C1 segment of cervical spinal cord (tissue), 14 donors: ENCODE results near the gene REM2.
"Not testable (repeated sequence)": the region's sequence is repeated elsewhere in the genome, so short reads cannot be mapped to it uniquely, and the experiment has no call there.

Source experiments
- DNase-seq, 14 donors: peaks; one replicate each; lab custom pipeline; 2025; lab: John Stamatoyannopoulos, UW

The REM2 gene

DNA sequence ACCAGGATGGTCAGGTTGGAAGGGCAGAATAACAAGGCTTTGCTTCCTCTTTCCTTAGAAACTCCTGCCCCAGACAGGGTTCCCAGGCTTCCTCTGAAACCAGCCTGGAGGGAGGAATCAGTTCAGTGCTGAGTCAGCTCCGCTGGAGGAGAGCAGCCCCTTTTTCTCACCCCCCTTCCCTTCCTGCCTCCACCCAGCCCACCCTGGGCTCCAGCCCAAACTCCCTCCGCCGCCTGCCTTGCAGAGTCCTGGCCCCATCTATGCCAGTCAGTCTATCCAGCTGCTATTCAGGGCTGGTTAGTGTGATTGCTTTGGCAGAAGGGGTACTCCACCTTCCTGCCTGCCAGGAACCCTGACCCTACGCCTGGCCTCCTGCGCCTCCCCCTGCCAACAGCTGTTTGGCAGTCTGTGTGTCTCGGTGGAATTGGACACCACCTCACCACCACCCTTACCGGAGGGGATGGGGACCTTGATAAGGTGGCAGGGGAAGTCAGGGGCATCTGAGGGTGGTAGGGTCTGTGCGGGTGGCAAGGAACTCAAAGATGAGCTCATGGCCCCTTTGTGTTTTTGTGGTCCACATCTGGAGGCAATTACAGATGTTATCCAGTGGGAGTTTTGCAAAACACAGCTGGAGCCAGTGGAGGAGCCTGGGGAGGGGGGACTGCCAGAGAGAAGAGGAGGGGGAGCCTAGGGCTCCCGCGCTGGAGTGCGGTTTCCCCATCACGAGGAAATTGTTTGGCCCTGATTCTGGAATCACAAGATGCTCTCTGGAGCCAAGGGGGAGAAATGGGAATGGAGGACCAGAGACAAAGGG lies 34.5 kb upstream of the REM2 start:
- peak in 4 of 14 donors; percentile 22 to 57 (median 46) for DNase-seq

DNA sequence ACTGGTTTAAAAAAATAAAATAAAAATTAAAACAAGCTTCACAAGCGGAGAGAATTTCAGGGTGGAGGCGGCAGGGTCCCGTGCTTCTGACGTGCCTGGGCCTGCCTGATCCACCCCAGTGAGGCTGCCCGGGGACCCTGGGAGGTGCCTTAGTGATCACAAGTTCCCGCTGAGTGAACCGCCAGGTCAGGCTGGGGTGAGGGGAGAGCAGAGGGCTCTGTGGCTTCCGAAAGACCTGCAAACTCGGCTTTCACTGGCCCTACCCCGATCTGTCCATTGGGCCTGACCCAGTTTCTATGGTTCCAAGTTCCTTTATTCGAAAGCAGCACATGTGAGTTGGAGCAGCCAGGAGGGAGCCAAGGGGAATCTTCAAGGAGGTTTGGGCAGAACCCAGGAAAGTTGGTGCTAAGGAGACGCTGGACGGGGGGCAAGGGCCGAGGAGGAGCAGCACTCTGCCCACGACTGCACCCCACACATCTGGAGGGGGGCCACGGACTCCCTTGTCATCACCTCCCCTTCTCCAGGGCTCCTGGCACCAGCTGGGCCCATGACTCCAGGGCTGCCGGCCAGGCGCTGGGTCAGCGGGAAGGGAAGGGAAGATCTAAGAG lies 33.7 kb upstream of the REM2 start:
- peak in 8 of 14 donors; percentile 26 to 70 (median 60) for DNase-seq

DNA sequence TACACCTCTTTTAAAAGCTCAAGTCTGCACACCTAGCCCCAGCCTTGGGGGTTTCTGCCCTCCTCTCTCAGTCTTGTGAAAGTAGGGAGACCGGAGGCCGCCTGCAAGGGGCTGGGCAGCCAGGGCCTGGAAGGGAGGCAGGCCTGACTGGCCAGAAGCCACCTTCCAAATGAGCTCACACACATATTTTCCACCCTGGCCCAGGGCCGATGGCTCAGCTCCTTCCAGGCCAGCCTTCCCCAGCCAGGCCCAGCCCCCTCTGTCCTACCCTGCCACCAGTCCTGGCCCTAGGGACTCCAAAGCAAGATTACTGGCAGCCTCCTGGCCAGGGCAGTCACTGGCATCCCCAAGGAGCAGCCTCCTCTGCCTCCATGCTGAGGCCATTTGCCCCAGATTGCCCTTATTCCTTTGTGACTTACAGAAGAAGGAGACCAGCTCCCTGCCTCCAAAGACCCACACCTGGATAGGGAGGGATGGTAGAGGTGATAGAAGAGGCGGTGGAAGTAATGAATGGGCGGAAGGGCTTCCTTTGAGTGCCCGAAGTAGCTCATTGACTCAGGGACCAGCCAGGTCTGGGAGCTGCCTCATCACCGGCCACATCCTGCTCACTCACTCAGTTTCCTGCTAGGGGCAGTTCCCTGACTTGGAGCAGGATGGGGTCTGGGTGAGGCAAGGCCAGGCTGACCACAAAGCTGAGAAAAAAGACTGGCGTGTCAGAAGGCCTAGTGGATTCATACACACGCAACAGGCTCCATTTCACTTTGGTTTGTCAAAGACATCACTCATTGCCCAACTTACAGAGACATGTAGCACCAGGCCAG lies 31.9 kb upstream of the REM2 start:
- DNase-seq: peak in 9 of 14 donors; percentile 18 to 86 (median 55)

DNA sequence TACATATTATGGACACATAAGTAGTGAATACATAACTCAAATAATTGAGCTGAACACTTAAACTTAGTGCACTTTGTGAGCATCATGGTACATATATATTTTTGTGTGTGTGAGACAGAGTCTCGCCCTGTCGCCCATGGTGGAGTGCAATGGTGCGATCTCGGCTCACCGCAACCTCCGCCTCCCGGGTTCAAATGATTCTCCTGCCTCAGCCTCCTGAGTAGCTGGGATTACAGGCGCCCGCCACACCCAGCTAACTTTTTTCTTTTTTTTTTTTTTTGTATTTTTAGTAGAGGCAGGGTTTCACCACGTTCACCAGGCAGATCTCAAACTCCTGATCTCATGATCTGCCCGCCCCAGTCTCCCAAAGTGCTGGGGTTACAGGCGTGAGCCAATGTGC lies 30.8 kb upstream of the REM2 start:
- not testable (repeated sequence) for DNase-seq

DNA sequence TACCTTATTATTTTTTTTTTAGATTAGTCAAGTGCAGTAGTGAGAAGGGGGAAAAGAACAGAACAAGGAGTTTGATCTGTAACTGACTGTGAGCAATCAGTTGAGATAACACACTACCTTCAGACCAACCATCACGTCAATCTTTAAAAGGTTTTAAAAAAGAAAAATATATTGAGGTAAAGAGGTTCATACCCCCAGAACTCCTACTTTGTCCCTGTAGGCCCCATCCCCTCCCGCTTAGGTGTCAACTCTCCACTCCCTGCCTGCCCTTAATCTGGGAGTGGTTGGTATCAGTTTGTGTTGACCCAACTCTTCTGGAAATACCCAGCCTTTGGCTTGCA lies 30.5 kb upstream of the REM2 start:
- DNase-seq: no peak

DNA sequence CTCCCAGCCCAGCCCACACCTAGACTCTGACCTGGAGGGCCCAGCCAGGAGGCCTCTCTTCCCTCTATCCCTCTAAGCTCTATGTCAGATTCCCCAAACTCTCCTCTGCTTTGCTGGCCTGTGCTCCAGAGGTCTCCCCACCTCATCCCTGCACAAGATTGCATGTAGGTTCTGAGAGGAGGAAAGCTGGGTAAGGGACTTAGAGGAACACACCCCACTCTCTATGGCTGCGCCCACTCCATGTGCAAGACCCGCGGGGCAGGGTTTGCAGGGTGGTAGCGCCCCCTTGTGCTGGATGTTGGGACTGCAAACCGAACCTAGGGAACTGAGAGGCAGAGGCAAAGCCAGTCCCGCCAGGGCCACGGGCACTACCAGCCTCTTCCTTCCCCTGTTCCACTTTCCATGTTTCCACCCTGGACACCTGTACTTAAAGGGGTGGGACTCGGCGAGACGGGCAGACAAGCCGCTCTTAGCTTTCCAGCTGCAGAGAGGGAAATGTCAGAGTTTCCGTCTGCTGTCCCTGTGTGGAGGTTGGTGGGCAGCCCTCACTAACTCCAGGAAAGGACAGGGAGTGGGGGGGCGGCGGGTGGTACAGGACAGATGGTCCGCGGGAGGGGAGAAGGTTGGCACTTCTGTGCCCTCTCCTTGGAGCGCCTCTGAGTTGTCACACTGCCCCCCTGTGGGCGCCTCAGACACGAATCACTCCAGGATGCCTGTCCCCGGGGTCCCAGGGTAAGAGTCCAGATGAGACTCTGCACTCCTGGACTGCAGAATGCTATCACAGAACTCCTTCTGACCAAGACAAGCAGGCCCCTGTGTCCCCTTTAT lies 29.9 kb upstream of the REM2 start:
- DNase-seq: peak in 13 of 14 donors; percentile 14 to 88 (median 71)

DNA sequence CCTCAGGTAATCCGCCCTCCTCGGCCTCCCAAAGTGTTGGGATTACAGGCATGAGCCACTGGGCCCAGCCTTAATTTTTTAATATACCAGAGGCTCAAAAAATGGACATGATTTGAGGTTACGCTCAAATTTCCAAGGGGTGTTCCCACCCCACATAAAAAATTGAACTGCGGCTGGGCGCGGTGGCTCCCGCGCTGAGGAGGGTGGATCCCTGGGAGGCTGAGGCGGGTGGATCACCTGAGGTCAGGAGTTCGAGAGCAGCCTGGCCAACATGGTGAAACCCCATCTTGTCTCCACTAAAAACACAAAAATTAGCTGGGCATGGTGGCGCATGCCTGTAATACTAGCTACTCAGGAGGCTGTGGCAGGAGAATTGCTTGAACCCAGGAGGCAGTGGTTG lies 28.7 kb upstream of the REM2 start:
- DNase-seq: not testable (repeated sequence)

DNA sequence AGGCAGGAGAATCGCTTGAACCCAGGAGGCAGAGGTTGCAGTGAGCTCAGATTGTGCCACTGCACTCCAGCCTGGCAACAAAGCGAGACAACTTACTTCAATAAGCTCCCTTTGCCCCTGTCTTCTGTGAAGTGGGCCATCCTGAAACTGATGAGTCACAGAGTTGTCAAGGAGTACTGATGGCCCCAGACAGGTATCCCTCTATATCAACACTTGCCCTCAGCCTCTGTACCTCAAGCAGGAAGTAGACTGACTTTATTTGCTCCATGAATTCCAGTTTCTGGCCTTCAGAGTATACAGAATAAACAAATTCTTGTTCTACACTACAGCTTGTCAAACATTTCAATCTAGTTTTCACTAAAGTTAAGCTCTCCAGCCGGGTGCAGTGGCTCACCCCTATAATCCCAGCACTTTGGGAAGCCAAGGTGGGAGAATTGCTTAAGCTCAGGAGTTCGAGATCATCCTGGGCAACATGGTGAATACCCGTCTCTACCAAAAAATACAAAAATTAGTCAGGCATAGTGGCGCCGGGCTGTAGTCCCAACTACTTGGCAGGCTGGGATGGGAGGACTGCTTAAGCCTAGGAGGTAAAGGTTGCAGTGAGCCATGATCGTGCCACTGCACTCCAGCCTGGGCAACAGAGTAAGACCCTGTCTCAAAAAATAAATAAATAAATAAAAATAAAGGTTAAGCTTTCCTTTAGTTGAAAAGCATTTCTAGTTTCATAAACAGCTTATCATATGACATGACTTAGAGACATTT lies 27.9 kb upstream of the REM2 start:
- no peak for DNase-seq

DNA sequence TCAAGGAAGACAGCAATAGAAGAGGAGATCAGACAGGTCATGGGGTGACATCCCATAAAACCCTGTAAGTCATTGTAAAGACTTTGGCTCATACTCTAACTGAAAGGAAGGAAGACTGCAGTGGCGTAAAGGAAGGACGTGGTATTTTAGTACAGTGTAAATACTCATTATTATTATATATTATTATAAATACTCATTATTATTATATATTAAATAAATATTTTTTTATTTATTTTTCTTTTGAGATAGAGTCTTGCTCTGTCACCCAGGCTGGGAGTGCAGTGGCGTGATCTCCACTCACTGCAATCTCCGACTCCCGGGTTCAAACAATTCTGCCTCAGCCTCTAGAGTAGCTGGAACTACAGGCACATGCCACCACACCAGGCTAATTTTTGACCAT lies 26.6 kb upstream of the REM2 start:
- DNase-seq: no peak

DNA sequence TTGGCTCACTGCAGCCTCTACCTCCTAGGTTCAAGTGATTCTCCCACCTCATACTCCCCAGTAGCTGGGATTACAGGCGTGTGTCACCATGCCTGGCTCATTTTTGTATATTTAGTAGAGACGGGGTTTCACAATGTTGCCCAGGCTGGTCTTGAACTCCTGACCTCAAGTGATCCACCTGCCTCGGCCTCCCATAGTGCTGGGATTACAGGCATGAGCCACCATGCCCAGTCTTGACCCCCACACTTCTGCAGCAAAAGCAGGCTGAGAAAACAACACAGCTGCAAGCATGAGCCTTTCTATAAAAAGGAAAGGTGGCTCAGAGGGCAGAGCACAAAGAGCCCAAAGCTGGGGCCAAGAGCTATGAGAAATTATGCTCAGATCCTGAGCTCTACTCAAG lies 22.6 kb upstream of the REM2 start:
- not testable (repeated sequence) for DNase-seq

DNA sequence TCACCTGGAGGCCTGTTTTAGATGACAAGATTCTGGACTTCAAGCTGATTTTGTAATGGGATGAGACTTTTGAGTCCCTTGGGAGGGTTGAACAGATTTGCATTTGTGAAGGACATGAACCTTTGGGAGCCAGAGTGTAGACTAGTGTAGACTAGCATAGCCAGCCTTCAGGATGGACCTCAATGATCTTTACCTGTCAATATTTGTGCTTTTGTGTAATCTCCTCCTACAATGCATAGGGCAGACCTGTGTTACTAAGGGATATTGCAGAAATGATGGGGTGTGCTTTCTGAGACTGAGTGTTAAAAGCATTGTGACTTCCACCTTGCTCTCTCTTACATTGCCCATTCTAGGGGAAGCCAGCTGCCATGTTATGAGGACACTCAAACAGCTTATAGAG lies 21.4 kb upstream of the REM2 start:
- no peak for DNase-seq

DNA sequence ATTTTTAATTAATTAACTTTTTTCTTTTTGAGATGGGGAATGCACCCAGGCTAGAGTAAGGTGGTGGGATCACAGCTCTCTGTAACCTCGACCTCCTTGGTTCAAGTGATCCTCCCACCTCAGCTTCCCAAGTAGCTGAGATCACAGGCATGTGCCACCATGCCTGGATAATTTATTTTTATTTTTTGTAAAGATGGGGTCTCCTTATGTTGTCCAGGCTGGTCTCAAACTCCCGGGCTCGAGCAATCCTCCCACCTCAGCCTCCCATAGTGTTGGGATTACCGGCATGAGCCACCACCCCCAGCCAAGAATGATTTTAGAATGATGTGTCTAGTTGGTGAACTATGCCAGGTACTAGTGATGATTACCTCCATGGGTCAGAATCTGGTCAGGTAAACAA lies 18.0 kb upstream of the REM2 start:
- DNase-seq: no peak

DNA sequence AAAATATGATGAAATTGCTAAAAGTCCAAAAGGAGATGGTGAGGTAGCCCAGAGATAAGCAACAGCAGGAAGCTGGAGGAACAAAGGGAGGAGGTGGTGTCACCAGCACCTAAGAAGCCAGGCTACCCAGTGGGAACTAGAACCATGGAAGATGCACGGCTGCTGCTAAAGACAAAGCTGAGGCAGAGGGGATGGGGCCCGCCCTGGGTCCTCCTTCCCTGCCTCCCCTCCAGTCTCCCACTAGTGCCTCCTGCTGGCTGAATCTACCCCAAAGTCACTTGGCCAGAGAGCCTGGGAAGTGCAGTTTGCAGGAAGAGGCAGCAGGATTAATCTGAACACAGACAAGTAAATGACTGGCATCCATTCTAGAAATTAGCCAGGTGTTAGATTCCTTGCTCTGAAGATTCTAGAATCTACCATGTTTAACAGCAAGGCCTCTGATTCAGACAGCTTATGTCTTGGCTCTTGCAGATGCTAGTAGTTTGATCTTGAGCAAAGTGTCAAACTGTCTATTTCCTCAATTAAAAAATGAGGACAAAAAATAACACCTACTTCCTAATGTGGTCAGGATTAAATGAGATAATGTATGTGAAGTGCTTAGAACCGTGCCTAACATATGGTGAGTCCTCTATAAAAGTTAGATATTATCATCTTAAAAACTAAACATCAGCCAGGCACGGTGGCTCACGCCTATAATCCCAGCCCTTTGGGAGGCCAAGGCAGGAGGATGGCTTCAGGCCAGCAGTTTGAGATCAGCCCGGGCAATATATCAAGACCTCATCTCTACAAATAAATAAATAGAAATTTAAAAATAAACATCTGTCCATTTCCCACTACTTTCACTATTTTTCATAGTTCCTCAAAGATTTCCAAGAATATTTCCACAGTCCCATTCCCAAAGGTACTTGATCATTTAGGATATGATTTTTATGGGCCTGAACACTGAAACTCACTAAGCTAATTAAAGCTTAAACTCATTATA lies 17.3 kb upstream of the REM2 start:
- no peak for DNase-seq

DNA sequence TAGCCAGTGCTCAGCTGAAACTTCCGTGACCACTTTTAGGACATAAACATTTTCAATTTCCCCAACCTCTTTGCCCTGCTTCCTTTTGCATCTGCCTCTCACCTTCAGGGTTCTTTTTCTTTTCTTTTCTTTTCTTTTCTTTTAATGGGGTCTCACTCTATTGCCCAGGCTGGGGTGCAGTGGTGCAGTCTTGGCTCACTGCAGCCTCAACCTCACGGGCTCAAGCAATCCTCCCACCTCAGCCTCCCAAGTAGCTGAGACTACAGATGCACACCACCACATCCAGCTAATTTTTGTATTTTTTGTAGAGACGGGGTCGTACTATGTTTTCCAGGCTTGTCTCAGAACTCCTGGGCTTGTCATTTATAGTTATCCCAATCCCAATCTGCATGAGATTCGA lies 16.1 kb upstream of the REM2 start:
- no peak for DNase-seq

DNA sequence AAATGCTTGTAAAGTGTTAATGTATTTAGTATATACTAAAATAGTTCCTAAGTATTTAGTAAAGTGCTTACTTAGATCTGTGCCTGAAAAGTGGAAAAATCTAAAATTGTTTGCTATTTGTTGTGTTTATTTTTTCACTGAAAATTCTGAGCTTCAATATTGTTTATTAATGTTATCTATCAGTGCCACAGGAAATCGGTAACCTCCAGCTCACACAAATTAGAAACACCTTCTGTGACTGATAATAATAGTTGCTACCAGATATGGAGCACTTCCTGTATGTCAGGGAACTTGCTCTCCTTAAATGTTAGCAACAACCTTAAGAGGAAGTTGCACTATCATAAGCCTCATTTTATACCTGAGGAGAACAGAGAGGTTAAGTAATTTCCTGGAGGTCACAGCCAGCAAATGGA lies 12.2 kb upstream of the REM2 start:
- no peak for DNase-seq

DNA sequence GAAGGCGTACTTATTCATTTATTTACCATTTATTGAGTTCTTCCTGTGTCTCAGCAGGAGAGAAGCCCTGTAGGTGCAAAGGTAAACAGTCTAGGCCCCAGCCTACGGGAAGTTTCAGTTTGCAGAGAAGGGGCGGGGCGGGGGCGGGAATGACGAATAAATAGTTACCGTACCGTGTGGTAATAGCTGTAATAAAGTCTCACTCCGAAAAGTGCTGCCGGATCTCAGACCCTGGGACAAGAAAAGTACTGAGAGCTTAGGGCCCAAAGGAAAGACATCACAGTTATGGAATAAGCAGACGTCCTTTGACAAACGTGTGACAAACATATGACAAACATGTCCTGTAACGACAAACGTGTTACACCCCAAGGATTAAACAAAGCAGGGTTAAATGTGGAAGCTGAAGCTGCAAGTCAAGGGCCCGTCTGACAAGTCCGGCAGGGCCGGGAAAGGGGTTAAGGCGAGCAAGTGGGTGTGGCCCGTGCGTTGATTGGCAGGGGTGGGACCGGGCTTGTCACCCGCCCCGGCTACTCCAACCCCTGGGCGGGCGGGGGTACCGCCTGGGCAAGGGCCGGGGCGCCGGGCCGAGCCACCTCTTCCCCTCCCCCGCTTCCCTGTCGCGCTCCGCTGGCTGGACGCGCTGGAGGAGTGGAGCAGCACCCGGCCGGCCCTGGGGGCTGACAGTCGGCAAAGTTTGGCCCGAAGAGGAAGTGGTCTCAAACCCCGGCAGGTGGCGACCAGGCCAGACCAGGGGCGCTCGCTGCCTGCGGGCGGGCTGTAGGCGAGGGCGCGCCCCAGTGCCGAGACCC lies 11.6 kb upstream of the REM2 start, which contains the start of gene LRP10:
Gene LRP10 (plus strand): TSS at position 517 of the 809 bp plus-strand sequence. CDS start 564 bp downstream, outside the sequence.
- peak in 13 of 14 donors; percentile 44 to 91 (median 82) for DNase-seq

DNA sequence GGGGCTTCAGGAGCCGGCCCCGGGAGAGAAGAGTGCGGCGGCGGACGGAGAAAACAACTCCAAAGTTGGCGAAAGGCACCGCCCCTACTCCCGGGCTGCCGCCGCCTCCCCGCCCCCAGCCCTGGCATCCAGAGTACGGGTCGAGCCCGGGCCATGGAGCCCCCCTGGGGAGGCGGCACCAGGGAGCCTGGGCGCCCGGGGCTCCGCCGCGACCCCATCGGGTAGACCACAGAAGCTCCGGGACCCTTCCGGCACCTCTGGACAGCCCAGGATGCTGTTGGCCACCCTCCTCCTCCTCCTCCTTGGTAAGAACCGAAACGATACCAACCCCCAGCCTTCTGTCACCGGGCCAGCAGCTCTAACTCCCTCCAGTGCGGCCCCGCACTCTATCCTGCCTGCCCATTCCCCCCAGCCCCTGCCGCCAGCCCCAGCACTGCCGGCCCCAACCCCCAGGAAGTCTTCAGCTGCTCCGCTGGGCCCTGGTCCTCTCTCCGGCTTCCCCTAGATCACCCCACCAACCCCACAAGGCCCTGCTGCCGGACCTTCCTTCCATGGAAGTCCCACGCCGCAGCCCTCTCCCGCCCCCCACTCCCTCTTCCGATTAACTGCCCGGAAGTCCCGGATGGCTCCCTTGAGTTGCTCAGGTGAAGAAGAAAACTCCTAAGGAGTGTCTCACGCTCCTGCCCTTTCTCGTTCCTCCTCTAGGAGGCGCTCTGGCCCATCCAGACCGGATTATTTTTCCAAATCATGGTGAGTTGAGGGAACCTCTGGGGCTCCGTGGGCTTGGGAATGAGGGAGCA lies 10.8 kb upstream of the REM2 start:
- peak in 11 of 14 donors; percentile 30 to 79 (median 71) for DNase-seq
